Measurements from ENCODE around the gene PLA2G4A.

GRCh38 chr1:186792870-186793581 lies 35.7 kb upstream of the PLA2G4A start:
- no peak for TF ChIP-seq POLR2AphosphoS5 (IDR thresholded peaks at IDR 0.05)
- no peak for TF ChIP-seq POLR2A (IDR thresholded peaks at IDR 0.05)

Data from transverse colon (tissue), 3 donors.